Caco-2 (cell line): Measurements from ENCODE around the gene NOVA2. TPM values are rescaled to one million over a fixed set of nuclear protein-coding genes. Genes with fewer than 3 reads are reported as not detected.

Source experiments
- BruUV-seq: library from RNA; stranded (reverse); fragments of 400-500 nt; replicated peaks from 2 replicates; lab custom pipeline; 2021; lab: Mats Ljungman, UMichigan
- CTCF ChIA-PET: fragments of 300-600 bp; sonication (Branson Sonifier 250); formaldehyde crosslinking; loops from one replicate; lab custom pipeline; 2022; ENCODE audit warnings: antibody characterized with exemption; lab: Charles Lee
- POLR2A ChIA-PET: fragments of 300-600 bp; sonication (Branson Sonifier 250); formaldehyde crosslinking; loops from one replicate; lab custom pipeline; 2022; ENCODE audit warnings: antibody characterized with exemption; lab: Charles Lee
- DNase-seq, 2 experiments: peaks; one replicate each; pipeline versions ENCODE4 v3.0.0 to v3.0.0-alpha.2; 2020 to 2022
- H3K27me3 ChIP-seq: replicated peaks from 2 replicates; pipeline ENCODE4 v1.6.0; 2011; ENCODE audit warnings: low read length; ENCODE audit not compliant: control insufficient read depth, insufficient read depth
- H3K36me3 ChIP-seq: 2 replicates; pipeline ENCODE4 v1.5.1; 2011; ENCODE audit warnings: low read length; ENCODE audit not compliant: control insufficient read depth, insufficient read depth
- H3K4me1 ChIP-seq: fragments of 250-450 bp; sonication (Bioruptor Pico); 2 replicates; pipeline ENCODE4 v1.5.1; 2020; ENCODE audit warnings: mild to moderate bottlenecking
- H3K4me3 ChIP-seq: 2 replicates; pipeline ENCODE4 v1.5.1; 2011; ENCODE audit warnings: low read depth, mild to moderate bottlenecking, control low read depth, low read length
- H3K9me3 ChIP-seq: fragments of 250-450 bp; sonication (Bioruptor Pico); 2 replicates; pipeline ENCODE4 v1.5.1; 2020; ENCODE audit warnings: mild to moderate bottlenecking, moderate library complexity
- H3K27ac Mint-ChIP-seq: one replicate; pipeline ENCODE4 v1.8.0; 2022; ENCODE audit warnings: mixed read lengths; ENCODE audit not compliant: unreplicated experiment
- H3K27me3 Mint-ChIP-seq: one replicate; pipeline ENCODE4 v1.8.0; 2022; ENCODE audit warnings: mixed read lengths; ENCODE audit not compliant: insufficient read depth, unreplicated experiment
- H3K36me3 Mint-ChIP-seq: one replicate; pipeline ENCODE4 v1.8.0; 2022; ENCODE audit warnings: mild to moderate bottlenecking, mixed read lengths; ENCODE audit not compliant: insufficient read depth, unreplicated experiment
- H3K4me1 Mint-ChIP-seq: one replicate; pipeline ENCODE4 v1.8.0; 2022; ENCODE audit warnings: low read depth, mixed read lengths; ENCODE audit not compliant: unreplicated experiment
- H3K4me3 Mint-ChIP-seq: one replicate; pipeline ENCODE4 v1.8.0; 2022; ENCODE audit warnings: mild to moderate bottlenecking, moderate library complexity, mixed read lengths; ENCODE audit not compliant: unreplicated experiment
- H3K9me3 Mint-ChIP-seq: one replicate; pipeline ENCODE4 v1.8.0; 2022; ENCODE audit warnings: mixed read lengths; ENCODE audit not compliant: unreplicated experiment
- intact Hi-C: fragments of 100-400 bp; cut with micrococcal nuclease; formaldehyde crosslinking; loops from one replicate; pipeline ENCODE4 v1.10.0; 2022; ENCODE audit not compliant: unreplicated experiment
- total RNA-seq: library from RNA; stranded (reverse); gene quantifications from 2 replicates; pipeline ENCODE4 v1.2.3, GENCODE V29; 2022
- TF ChIP-seq, protein P1 (sequence below), 2 experiments: fragments of 200-600 bp in 1 of 2; IDR thresholded peaks; 1 replicate in 1 of 2; 2 replicates in 1 of 2; pipeline versions ENCODE4 v1.5.1 to v1.8.0; 2011 to 2022; ENCODE audit warnings: antibody characterized with exemption in 1 of 2, control low read depth in 1 of 2, inconsistent platforms in 1 of 2, low read depth in 1 of 2, low read length in 1 of 2, mild to moderate bottlenecking in 1 of 2, moderate library complexity in 1 of 2; ENCODE audit not compliant: insufficient read depth in 1 of 2, severe bottlenecking in 1 of 2, unreplicated experiment in 1 of 2

NOVA2 gene
- total RNA-seq, 1 experiment from 2014 or later: 0.05 TPM

DNA sequence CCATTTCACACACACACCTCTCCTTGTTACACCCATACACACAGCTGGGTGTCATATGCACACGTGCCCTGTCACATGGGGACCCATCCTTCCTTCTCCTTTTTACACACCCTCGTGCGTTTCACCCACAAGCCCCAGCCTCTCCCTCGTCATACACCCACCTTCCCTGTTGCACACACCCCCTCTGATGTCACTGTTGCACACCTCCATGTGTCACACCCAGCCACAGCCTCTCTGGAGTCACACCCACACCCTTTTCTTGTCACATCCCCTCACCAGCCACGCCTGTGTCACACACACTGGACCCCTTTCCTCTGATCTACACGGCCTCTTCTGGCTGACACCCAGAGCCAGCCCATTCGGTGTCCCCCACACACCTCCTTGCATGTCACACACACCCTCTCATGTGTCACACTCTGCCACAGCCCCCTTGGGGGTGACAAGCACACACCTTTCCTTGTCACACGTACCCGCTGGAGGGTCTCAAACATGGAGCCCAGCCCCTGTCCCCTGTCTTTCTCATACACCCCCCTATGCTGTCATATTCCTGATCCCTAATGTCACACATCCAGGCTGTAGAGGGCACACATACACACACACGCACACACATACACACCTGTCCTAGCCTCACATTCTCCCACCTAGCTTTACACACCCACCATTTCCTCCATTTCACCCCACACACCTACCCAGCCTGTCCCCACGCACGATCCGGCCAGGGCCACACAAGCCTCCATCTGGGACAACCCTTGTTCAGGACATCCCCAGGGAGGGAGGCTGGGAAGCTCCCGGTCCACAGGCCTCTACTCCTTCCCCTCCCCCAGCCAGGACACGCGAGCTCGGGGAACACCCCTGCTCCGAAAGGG, 1.4 kb downstream of the NOVA2 start:
- Histone ChIP-seq H3K36me3 (no peaks in the 10 kb centered on the region), H3K4me1 (peaks cover 4% of the 10 kb centered on the region; the same call in 1 of the 2 replicates), H3K4me3 (no peak overlapping the region), H3K27me3 (no peaks in the 10 kb centered on the region), H3K9me3 (no peaks in the 10 kb centered on the region)
- TF ChIP-seq, protein P1, sequence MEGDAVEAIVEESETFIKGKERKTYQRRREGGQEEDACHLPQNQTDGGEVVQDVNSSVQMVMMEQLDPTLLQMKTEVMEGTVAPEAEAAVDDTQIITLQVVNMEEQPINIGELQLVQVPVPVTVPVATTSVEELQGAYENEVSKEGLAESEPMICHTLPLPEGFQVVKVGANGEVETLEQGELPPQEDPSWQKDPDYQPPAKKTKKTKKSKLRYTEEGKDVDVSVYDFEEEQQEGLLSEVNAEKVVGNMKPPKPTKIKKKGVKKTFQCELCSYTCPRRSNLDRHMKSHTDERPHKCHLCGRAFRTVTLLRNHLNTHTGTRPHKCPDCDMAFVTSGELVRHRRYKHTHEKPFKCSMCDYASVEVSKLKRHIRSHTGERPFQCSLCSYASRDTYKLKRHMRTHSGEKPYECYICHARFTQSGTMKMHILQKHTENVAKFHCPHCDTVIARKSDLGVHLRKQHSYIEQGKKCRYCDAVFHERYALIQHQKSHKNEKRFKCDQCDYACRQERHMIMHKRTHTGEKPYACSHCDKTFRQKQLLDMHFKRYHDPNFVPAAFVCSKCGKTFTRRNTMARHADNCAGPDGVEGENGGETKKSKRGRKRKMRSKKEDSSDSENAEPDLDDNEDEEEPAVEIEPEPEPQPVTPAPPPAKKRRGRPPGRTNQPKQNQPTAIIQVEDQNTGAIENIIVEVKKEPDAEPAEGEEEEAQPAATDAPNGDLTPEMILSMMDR (IDR thresholded peaks at IDR 0.05; ENCODE audit: insufficient read depth in 1 of 2, low read depth in 1 of 2, low read length in 1 of 2, severe bottlenecking in 1 of 2, unreplicated experiment in 1 of 2): no peak
- intact Hi-C loops: no loop called here
- peak overlapping the region; percentile 1 for H3K4me3 Mint-ChIP-seq
- peaks cover 32% of the 10 kb centered on the region for H3K27me3 Mint-ChIP-seq
- no peak for DNase-seq
- no peaks in the 10 kb centered on the region for H3K9me3 Mint-ChIP-seq
- ChIA-PET CTCF (no interaction called here), POLR2A (no interaction called here)
- no TSS peak for BruUV-seq
- no peaks in the 10 kb centered on the region for H3K36me3 Mint-ChIP-seq
- H3K4me1 Mint-ChIP-seq: peaks cover 7% of the 10 kb centered on the region
- no peak overlapping the region for H3K27ac Mint-ChIP-seq

- DNase-seq: no peak
- no peaks in the 10 kb centered on the region for H3K36me3 Mint-ChIP-seq
- ChIA-PET CTCF (no interaction called here), POLR2A (no interaction called here)
- Histone ChIP-seq H3K4me1 (peaks cover 4% of the 10 kb centered on the region; the same call in 1 of the 2 replicates), H3K36me3 (no peaks in the 10 kb centered on the region), H3K9me3 (no peaks in the 10 kb centered on the region), H3K27me3 (no peaks in the 10 kb centered on the region), H3K4me3 (no peak overlapping the region)
- no peaks in the 10 kb centered on the region for H3K9me3 Mint-ChIP-seq
- H3K27ac Mint-ChIP-seq: no peak overlapping the region
- peaks cover 7% of the 10 kb centered on the region for H3K4me1 Mint-ChIP-seq
- no TSS peak for BruUV-seq
- peaks cover 29% of the 10 kb centered on the region for H3K27me3 Mint-ChIP-seq
- TF ChIP-seq, protein P1 (IDR thresholded peaks at IDR 0.05; ENCODE audit: insufficient read depth in 1 of 2, low read depth in 1 of 2, low read length in 1 of 2, severe bottlenecking in 1 of 2, unreplicated experiment in 1 of 2): no peak
- intact Hi-C loops: no loop called here
- H3K4me3 Mint-ChIP-seq: peak overlapping the region; percentile 1
Measured at GRCh38 chr19:45971260-45971902, 2.3 kb downstream of the NOVA2 start.

GRCh38 chr19:45969676-45970075, 4.0 kb downstream of the NOVA2 start:
- no peaks in the 10 kb centered on the region for H3K27me3 ChIP-seq
- DNase-seq: no peak
- H3K4me3 ChIP-seq: no peak overlapping the region
- Mint-ChIP-seq H3K9me3 (no peaks in the 10 kb centered on the region), H3K4me1 (peaks cover 7% of the 10 kb centered on the region), H3K36me3 (no peaks in the 10 kb centered on the region), H3K27ac (no peak overlapping the region), H3K4me3 (no peak overlapping the region), H3K27me3 (peaks cover 19% of the 10 kb centered on the region)
- no peaks in the 10 kb centered on the region for H3K9me3 ChIP-seq
- ChIA-PET POLR2A (no interaction called here), CTCF (no interaction called here)
- H3K4me1 ChIP-seq: peaks cover 4% of the 10 kb centered on the region; the same call in 1 of the 2 replicates
- H3K36me3 ChIP-seq: no peaks in the 10 kb centered on the region
- intact Hi-C loops: no loop called here
- TF ChIP-seq, protein P1 (IDR thresholded peaks at IDR 0.05; ENCODE audit: insufficient read depth in 1 of 2, low read depth in 1 of 2, low read length in 1 of 2, severe bottlenecking in 1 of 2, unreplicated experiment in 1 of 2): no peak
- no TSS peak for BruUV-seq
